Measurements from ENCODE around the gene RXYLT1.
"Not testable (repeated sequence)": the region's sequence is repeated elsewhere in the genome, so short reads cannot be mapped to it uniquely, and the experiment has no call there.

RXYLT1 gene, protein sequence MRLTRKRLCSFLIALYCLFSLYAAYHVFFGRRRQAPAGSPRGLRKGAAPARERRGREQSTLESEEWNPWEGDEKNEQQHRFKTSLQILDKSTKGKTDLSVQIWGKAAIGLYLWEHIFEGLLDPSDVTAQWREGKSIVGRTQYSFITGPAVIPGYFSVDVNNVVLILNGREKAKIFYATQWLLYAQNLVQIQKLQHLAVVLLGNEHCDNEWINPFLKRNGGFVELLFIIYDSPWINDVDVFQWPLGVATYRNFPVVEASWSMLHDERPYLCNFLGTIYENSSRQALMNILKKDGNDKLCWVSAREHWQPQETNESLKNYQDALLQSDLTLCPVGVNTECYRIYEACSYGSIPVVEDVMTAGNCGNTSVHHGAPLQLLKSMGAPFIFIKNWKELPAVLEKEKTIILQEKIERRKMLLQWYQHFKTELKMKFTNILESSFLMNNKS

DNA sequence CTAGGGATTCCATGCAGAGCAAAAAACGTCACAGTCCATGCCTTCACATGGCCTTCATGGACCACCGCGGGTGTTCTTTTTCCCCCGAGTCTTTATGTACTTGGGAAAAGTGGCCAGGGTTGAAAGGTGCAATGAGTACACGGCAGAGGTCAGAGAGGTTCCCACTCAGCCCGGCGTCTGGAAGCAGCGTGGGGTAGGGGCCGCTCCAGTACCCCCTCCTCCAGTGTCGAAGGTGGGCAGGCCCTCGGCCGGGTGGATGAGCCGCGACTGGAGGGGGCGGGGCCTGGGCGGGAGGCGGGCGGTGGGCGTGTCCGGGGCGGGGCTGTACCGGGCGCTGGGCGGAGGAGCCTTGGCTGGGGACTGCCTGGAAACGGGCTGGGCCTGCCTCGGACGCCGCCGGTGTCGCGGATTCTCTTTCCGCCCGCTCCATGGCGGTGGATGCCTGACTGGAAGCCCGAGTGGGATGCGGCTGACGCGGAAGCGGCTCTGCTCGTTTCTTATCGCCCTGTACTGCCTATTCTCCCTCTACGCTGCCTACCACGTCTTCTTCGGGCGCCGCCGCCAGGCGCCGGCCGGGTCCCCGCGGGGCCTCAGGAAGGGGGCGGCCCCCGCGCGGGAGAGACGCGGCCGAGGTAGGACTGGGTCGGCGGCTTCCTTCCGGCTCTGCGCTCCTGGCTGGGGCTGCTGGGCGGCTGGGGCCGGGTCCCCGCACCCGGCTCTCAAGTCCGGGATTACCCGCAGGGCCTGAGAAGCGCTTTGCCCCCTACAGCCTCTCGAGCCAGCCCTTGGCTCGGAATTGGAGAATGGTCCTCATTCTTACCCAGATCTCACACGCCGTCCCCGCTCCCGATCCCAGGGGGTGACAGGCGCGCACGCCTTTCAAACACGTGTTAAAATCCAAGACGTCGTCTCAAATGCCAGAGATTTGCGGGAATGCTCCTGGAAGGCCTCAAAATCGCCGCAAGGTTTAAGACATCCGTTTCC is at the start of gene RXYLT1:
TSS of gene RXYLT1 (plus strand) at position 412 of the 984 bp plus-strand sequence. CDS start at position 464, 52 bp downstream.
- peak; percentile 81 to 88 for DNase-seq

DNA sequence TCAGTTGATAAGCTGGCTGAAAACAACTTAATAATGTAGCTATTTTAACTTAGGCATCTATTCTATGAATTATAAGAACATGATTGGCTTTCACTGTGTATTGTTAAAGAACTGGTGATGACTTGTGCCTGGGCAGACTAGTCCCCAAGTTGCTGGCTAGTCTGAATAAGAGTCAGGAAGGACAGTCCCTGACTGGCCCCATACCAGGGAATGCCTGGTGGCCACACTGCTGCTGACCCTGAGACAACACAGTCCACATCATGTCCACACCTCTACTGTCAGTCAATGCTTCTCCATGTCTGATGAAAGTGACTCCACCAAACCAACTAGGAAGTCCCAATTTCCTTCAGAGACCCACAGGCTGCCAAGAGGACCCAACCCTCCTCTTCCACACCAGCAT is 46.9 kb upstream of the RXYLT1 start:
- not testable (repeated sequence) for DNase-seq

DNA sequence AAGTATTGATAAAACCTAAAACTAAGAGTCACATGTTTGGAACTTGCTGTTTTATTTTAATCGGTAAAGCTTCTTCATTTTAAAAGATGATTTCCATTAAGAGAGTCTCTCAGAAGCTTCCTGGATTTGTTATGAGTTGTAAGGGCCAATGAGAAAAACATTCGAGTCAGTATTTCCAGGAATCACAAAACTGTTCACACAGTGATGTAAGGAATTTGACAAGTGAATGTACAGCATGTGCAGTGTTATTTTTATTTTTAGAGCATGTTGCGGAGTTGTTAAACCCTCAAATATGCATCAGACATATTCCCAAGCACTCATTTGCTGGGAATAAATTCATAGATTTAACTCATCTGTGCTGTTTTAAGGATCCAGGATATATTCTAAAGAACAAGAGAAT is 46.1 kb upstream of the RXYLT1 start:
- not testable (repeated sequence) for DNase-seq

DNA sequence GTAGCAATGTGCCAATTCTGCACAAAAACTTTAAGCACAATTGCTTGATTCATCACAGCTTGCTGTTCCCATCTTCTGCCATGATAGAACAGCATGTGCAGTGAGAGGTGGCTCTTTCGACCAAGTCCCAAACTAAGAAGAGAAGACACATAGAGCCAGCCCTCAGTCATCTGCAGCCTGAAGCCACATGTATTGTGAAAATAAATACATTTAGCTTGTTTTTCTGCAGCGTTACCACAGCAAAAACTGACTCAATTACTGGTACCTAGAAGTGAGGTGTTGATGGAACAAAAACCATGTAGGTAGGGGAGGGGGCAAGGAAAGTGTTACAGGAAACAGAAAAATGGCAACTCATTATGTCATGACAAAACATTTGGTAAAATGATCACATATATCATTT is 39.2 kb upstream of the RXYLT1 start:
- DNase-seq = not testable (repeated sequence)

DNA sequence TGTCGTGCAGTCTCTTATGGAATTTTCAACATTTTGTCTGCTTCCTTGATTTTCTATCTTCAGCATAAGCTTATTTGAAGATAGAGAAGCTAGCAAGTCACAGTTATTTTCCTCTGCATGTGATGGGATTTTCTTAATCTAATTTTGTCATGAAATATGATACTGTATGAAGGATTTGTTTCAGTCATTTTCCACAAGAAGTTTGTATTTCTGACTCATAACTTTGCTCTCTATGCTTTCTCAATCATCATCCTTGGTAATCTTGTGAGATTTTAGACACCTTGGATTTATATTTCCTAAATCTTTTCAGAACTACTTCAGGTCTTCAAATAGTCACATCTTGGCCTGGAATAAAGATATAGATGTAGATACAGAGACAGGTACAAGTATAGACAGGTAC is 38.3 kb upstream of the RXYLT1 start:
- not testable (repeated sequence) for DNase-seq

DNA sequence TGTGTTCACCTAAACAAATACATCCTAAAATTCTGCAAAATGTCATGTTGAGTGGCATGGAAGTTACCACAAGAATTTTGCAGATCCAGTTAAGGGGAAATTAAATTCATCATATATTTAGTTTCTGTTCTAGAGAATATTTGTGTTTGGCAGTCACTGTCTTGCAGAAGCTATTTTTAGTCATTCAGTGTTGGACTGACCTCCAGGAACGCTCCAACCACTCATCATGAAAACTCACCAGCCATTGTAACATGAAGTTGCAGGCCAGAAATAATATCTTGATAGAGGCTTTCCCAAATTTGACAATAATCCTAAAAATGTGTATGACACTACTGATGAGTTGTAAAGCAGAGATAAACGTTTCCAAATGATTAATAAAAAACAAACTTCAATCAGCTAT is 35.6 kb upstream of the RXYLT1 start:
- not testable (repeated sequence) for DNase-seq

DNA sequence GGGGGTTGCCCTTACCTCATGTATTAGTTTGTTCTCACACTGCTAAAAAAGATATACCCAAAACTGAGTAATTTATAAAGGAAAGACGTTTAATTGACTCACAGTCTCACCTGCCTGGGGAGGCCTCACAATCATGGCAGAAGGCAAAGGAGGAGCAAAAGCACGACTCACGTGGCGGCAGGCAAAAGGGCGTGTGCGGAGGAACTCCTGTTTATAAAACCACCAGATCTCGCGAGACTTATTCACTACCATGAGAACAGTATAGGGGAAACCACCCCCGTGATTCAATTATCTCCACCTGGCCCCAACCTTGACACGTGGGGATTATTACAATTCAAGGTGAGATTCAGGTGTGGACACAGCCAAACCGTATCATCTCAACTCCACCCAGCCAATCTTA is 33.2 kb upstream of the RXYLT1 start:
- DNase-seq = not testable (repeated sequence)

DNA sequence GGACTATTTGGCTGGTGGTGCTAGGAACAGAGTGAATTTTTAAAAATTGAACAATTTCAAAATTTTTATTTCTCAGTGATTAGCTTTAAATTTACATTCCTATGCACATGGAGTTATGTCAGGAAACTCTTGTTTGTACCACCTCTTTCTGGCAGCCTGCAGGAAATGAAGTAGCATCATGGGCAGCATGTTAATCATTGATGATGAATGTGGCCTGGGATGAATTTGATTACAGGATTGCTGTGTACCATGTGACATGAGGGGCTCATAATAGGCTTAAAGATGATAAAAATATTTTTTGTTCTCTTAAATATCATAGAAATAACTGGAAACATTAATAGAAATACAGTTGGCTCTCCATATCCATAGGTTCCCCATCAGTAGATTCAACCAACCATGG is 32.6 kb upstream of the RXYLT1 start:
- DNase-seq = not testable (repeated sequence)

DNA sequence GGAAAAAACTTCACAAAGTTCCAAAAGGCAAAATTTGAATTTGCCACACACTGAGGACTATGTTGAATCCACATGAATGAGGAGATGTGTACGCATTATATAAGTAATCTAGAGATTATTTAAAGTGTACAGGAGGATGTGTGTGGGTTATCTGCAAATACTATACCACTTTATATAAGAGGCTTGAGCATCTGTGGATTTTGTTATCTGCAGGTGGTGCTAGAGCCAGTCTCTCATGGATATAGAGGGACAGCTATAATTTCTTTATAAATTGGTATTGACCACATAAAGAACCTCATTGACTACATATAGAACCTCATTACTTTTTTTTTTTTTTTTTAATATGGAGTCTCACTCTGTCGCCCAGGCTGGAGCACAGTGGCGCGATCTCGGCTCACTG is 32.2 kb upstream of the RXYLT1 start:
- DNase-seq = no peak

DNA sequence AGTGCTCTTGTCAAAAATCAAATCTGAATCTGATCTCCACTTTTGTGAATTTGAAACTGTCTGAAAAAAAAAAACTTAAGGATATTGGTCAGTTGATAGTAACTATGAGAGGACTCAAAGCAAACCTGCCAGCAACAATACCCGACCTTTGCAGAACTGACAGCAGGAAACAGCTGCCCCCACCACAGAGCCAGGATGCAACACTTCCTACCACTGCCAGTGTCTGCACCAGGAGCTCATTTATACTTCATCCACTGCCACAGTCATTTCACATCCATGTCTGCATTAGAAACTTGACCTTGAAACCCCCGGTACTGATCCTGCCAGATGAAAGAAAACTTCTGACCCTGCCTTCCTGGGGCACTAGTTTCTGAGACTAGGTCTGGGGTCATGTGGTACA is 27.4 kb upstream of the RXYLT1 start:
- no peak for DNase-seq

DNA sequence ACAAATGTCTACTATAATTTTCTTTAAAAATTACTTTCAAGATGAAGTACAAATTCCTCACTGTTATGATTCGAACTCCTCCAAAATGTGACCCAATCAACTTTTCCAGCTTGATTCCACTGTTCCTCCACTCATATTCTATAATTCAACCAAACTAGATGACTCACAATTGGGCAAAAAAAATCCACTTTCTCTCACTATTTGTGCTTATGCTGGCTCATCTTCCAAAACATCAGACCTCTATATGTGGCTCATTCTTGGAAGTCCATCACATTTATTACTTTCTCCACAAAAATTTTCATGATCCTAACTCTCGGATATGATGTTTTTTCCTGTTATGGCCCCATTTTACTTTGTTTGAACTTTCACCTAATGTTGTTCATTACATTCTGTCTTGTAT is 26.9 kb upstream of the RXYLT1 start:
- DNase-seq = no peak

DNA sequence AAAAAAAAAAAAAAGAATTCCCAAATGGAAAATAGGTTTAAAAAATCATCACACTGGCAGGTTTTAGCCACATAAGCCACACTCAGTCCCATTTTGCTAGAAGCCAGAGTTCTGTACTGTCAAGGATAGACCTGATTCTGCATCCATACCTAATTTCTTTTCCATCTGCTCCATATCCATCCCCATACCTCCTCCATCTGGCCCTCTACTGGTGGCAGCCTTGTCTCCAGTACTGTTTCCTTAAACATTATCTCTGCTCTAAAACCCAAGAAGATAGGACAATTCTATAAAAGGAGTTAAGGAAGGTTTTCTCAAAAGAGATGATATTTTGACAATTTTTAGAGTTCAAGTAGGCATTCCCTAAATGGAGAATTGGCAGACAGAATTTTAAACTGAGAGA is 26.0 kb upstream of the RXYLT1 start:
- DNase-seq = no peak

DNA sequence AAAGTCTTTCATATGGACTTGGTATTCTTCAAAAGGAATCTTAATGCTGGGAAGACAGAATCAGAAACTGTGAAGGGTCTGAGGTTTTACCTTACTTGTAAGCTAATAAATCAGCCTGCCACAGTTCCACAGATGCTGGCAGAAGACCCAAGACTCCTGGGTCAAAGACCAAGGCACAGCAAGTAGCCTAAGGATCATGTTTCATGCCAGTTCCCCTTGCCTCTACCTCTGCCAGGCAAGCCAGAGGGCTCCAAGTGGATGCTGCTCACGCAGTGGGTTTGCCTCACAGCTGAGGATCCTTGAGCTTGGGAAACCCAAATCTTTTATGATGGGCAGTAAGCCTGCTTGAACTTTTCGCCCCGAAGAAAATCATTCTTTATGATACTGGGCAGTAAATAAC is 15.2 kb upstream of the RXYLT1 start:
- no peak for DNase-seq

DNA sequence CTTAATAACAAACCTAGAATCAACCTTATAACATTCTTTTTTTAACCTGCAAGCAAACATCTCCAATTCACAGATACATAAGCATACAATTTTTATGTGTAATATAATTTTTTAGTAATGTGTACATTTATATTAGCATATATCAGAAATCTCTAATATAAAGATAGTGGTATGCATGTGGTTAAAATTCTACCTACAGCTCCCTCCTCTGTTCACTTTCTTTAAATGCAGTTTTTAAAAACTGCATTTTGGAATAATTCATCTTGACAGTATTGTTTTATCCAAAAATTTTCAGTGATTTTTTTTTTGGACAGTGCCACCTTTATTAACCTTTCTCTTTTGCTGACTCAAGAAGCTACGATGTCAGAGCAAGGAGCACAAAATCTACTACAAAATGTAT is 13.2 kb upstream of the RXYLT1 start:
- DNase-seq = no peak

DNA sequence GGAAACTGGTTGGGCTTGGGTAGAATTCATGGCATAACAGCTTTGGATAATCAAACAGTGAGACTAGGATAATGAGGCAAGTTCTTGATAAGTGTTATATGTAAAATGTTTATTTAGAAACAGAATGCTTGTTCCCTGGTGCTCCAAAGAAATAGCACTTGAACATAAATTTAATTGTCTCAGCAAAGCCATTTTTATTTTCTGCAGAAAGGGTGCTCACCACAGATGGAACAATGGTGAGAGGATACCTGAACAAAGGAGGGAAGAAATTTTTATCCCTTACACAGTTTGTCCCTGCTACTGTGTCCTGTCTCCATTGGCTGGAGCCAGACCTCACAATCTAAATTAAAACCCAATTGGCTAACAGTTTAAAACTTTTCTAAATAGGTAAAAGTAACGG is 9.3 kb upstream of the RXYLT1 start:
- DNase-seq = no peak

DNA sequence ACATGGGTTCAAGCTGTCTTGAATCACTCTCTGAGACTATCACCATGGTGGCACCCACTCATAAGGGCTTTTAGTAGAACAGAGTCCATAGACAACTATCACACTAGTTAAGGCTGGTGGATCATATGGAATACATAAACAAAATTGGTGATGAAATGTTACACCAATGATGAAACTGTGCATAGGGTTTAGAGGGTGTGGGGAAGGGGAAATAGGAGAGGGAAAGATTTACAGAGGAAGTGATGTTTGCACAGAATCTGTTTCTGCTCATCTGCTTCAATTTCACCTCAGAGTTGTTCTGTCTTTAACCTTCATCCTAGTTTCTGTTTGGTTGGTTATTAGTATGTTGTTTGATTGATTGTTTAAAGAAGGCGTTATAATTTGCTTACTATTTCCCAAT is 2.4 kb upstream of the RXYLT1 start:
- no peak for DNase-seq

DNA sequence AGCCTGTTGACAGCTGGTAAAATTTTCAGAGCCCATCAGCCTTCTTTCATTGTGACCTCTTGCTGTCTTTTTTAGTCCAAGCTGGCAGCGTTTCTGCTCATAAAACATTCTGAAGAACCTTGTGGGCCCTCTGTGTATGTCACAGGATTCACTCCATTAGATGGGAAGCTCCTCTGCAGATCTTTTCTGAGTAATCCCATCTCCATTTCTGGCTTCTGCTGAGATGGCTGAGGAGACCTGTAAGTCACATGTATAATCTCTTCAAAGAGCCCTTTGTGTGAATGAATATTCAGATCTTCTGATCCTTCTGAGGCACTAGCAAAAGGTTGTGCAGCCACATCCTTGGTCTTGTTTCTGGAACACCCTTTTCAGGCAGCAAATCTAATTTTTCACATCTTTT is 2.8 kb downstream of the RXYLT1 start:
- no peak for DNase-seq

DNA sequence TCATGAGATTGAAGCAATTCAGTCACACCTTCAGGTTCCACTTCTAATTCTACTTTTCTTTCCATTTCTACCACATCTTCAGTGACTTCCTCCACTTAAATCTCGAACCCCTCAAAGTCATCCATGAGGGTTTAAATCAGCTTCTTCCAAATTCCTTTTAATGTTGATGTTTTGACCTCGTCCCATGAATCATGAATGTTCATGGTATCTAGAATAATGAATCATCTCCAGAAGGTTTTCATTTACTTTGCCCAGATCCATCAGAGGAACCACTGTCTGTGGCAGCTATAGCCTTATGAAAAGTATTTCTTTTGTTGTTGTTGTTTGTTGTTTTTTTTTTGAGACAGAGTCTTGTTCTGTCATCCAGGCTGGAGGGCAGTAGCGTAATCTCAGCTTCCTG is 7.6 kb downstream of the RXYLT1 start:
- no peak for DNase-seq

DNA sequence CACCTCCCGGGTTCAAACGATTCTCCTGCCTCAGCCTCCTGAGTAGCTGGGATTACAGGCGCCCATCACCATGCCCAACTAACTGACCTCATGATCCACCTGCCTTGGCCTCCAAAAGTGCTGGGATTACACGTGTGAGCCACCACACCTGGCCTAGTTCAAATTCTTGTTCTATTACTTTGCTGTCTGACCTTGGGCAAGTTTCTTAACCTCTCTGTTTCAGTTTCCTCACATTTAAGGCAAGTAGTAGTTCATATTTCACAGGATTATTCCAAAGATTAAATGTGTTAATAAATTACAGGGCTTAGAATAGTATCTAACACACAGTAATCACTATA is 10.9 kb downstream of the RXYLT1 start:
- no peak for DNase-seq

DNA sequence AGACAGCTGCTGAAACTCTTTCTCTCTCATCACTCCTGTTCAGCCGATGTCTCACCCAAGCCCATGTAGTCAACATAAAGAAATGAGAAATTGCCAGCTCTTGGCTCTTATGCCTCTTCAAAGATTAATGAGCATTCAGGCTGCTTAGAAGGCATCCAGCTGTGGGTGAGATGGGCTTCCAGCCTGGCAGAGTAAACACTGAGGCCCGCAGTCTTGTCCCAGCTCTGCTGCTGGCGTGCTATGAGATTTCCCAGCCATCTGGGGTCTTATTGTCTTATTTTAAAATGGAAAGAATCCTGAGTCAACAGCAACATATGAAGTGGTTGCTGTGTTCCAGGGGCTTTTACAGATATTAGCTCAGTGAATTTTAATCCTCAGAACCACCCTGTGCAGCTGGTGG is 12.6 kb downstream of the RXYLT1 start:
- no peak for DNase-seq

DNA sequence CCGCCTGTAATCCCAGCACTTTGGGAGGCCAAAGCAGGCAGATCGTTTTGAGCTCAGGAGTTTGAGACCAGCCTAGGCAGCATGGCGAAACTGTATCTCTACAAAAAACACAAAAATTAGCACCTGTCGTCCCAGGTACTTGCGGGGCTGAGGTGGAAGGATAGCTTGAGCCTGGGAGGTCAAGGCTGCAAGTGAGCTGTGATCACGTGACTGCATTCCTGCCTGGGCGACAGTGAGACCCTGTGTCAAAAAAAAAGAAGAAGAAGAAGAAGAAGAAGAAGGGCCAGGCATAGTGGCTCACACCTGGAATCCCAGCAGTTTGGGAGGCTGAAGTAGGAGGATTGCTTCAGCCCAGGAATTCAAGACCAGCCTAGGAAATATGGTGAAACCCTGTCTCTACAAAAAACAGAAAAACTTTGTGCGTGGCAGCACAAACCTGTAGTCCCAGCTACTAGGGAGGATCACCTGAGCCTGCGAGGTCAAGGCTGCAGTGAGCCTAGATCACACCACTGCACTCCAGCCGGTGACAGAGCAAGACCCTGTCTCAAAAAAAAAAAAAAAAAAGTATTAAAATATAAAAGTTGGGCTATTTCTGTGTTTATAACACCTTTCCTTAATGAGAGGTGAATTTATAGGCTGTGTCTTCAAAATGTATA is 15.5 kb downstream of the RXYLT1 start:
- DNase-seq = no peak

DNA sequence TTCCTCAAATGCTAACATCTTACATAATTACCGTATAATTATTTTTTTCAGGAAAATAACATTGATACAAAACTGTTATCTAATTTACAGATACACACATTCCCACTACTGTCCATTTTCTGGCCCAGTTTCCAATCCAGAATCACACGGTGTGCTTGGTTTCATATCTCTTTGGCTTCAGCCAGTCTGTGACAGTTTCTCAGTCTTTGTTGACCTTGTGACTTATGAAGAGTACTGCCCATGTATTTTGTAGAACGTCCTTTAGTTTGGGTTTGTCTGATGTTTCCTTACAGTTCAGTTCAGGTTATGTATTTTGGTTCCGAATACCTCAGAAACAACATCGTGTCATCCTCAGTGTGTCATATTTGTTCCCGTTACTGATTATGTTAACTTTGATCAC is 16.2 kb downstream of the RXYLT1 start:
- DNase-seq = no peak

DNA sequence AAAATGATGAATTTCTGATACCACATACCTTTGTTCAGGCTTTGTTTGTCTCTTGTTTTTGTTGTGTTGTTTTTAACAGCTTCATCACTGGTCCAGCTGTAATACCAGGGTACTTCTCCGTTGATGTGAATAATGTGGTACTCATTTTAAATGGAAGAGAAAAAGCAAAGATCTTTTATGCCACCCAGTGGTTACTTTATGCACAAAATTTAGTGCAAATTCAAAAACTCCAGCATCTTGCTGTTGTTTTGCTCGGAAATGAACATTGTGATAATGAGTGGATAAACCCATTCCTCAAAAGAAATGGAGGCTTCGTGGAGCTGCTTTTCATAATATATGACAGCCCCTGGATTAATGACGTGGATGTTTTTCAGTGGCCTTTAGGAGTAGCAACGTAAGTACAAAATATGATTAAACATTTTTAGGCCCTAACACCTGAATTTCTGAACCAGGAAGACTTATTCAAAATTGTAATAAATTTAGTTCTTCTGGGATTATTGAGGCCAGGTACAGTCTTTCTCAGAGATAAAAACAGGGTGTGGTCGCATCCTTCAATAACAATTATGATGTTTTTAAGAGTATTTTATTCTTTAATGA is 22.4 kb downstream of the RXYLT1 start:
- peak in 1 of 2 donors; percentile 40 for DNase-seq

Measured in CD4-positive, alpha-beta T cell treated with Interferon alpha-2 for 1 hour (primary cell).